ENCODE data around the gene MAGEB1. TPM values are rescaled to one million over a fixed set of nuclear protein-coding genes. Genes with fewer than 3 reads are reported as not detected.

Gene MAGEB1
- total RNA-seq, 1 experiment from 2014 or later: 0.17 TPM

GRCh38 chrX:30270639-30271038 lies 23.7 kb downstream of the MAGEB1 start:
- no peaks in the 10 kb centered on the region for H3K79me1 ChIP-seq (ENCODE audit: insufficient read depth, low read depth, low read length, poor library complexity, severe bottlenecking)
- no CpG with 5 or more reads among the region's 3 CpGs for WGBS (ENCODE audit: extremely low coverage, insufficient read length, low lambda C conversion rate)
- H3K4me2 ChIP-seq (ENCODE audit: insufficient read depth, insufficient read length, low read length): no peak overlapping the region
- H4K8ac ChIP-seq (replicated peaks; ENCODE audit: insufficient read length, low read depth, low read length): no peak overlapping the region
- H3K9ac ChIP-seq (ENCODE audit: extremely low read depth, insufficient read length, low read length): no peak overlapping the region
- Mint-ChIP-seq H3K36me3 (ENCODE audit: insufficient read depth in 1 of 3, low read depth in 3 of 3) (no peaks in the 10 kb centered on the region; a peak in 2 of 7 replicates), H3K27ac (no peak overlapping the region), H3K4me3 (no peak overlapping the region), H3K9me3 (peaks cover 6 to 51% of the 10 kb centered on the region in 2 experiments; a peak in 4 of 5 replicates), H3K4me1 (peaks cover 3% of the 10 kb centered on the region in 2 experiments; a peak in 2 of 4 replicates), H3K27me3 (ENCODE audit: low read depth) (no peaks in the 10 kb centered on the region)
- no peak overlapping the region for H4K5ac ChIP-seq (ENCODE audit: insufficient read length, low read depth, low read length)
- H3K18ac ChIP-seq (ENCODE audit: insufficient read length, low read depth, low read length): no peak overlapping the region
- no peak overlapping the region for H2BK12ac ChIP-seq (ENCODE audit: insufficient read length, low read depth, low read length)
- no peak overlapping the region for H2AK5ac ChIP-seq (ENCODE audit: insufficient read length, low read length)
- H3K27ac ChIP-seq (ENCODE audit: insufficient read length, low read depth, low read length): no peak overlapping the region
- H2BK20ac ChIP-seq (ENCODE audit: low read depth, low read length, poor library complexity, severe bottlenecking): no peak overlapping the region
- no peaks in the 10 kb centered on the region for H3K9me3 ChIP-seq (ENCODE audit: control insufficient read depth, low read depth, low read length)
- H3K27me3 ChIP-seq (ENCODE audit: insufficient read depth, low read length): no peaks in the 10 kb centered on the region
- no peak overlapping the region for H2AFZ ChIP-seq (ENCODE audit: low read length)
- H2BK15ac ChIP-seq (ENCODE audit: low read depth, low read length): no peak overlapping the region
- no peak overlapping the region for H4K91ac ChIP-seq (ENCODE audit: insufficient read length, low read depth, low read length)
- no peak for TF ChIP-seq CTCF (conservative IDR thresholded peaks at IDR 0.05)
- H3K14ac ChIP-seq (ENCODE audit: insufficient read depth, low read length): no peak overlapping the region
- H4K20me1 ChIP-seq (ENCODE audit: control insufficient read depth, insufficient read depth, insufficient read length): no peaks in the 10 kb centered on the region
- H3K79me2 ChIP-seq (ENCODE audit: insufficient read depth, low read length): no peaks in the 10 kb centered on the region
- H3K4ac ChIP-seq (ENCODE audit: low read depth, low read length): no peak overlapping the region
- no peaks in the 10 kb centered on the region for H3K23me2 ChIP-seq (ENCODE audit: insufficient read length, low read depth, low read length, poor library complexity, severe bottlenecking)
- no peak for DNase-seq
- no peak overlapping the region for H3K56ac ChIP-seq (ENCODE audit: insufficient read length, low read depth, low read length)
- H2BK5ac ChIP-seq (ENCODE audit: insufficient read length, low read length): no peak overlapping the region
- no peaks in the 10 kb centered on the region for H3K4me1 ChIP-seq (ENCODE audit: insufficient read depth, low read length)
- H2BK120ac ChIP-seq (ENCODE audit: low read depth, low read length, poor library complexity, severe bottlenecking): no peak overlapping the region
- no peak overlapping the region for H3K23ac ChIP-seq (ENCODE audit: insufficient read length, low read depth, low read length)
- no peak overlapping the region for H3T11ph ChIP-seq (ENCODE audit: low read length)

All from H9 (cell line).